Activated naive CD4-positive, alpha-beta T cell treated with anti-CD3 and anti-CD28 coated beads, Interleukin-2, amount 50 U/mL, for 24 hours (primary cell): Measurements from ENCODE around the gene USP6NL.
A peak's percentile ranks its signal among the peaks of the same experiment; 100 is the strongest.

Experiments used
- H3K27ac Mint-ChIP-seq: one replicate; pipeline ENCODE4 v1.8.0; 2021; ENCODE audit warnings: mild to moderate bottlenecking, mixed read lengths
- H3K27me3 Mint-ChIP-seq: one replicate; pipeline ENCODE4 v1.8.0; 2021; ENCODE audit warnings: mixed read lengths
- H3K36me3 Mint-ChIP-seq: one replicate; pipeline ENCODE4 v1.8.0; 2021; ENCODE audit warnings: mixed read lengths
- H3K4me1 Mint-ChIP-seq: one replicate; pipeline ENCODE4 v1.8.0; 2021; ENCODE audit warnings: mixed read lengths
- H3K4me3 Mint-ChIP-seq: one replicate; pipeline ENCODE4 v1.8.0; 2021; ENCODE audit warnings: mild to moderate bottlenecking, mixed read lengths
- H3K9me3 Mint-ChIP-seq: one replicate; pipeline ENCODE4 v1.8.0; 2021; ENCODE audit warnings: mixed read lengths

Gene USP6NL

GRCh38 chr10:11406746-11407145 is 204.7 kb downstream of the USP6NL start:
- no peaks in the 10 kb centered on the region for H3K36me3 Mint-ChIP-seq
- no peak overlapping the region for H3K4me3 Mint-ChIP-seq
- H3K4me1 Mint-ChIP-seq, result peaks cover 48% of the 10 kb centered on the region
- no peaks in the 10 kb centered on the region for H3K27me3 Mint-ChIP-seq
- H3K9me3 Mint-ChIP-seq, result no peaks in the 10 kb centered on the region
- H3K27ac Mint-ChIP-seq, result no peak overlapping the region

GRCh38 chr10:11404901-11405300 is 206.5 kb downstream of the USP6NL start:
- H3K9me3 Mint-ChIP-seq, result no peaks in the 10 kb centered on the region
- no peak overlapping the region for H3K4me3 Mint-ChIP-seq
- no peaks in the 10 kb centered on the region for H3K27me3 Mint-ChIP-seq
- peaks cover 66% of the 10 kb centered on the region for H3K4me1 Mint-ChIP-seq
- H3K27ac Mint-ChIP-seq, result peak overlapping the region; percentile 62
- H3K36me3 Mint-ChIP-seq, result no peaks in the 10 kb centered on the region
